RPMI7951 (cell line): ENCODE results near the gene ZNF284. TPM values are rescaled to one million over a fixed set of nuclear protein-coding genes. Genes with fewer than 3 reads are reported as not detected.
A peak's percentile ranks its signal among the peaks of the same experiment; 100 is the strongest.
"Not testable (repeated sequence)": the region's sequence is repeated elsewhere in the genome, so short reads cannot be mapped to it uniquely, and the experiment has no call there.

Experiments used
- DNase-seq: peaks from one replicate; pipeline ENCODE4 v3.0.0-alpha.2; 2012; ENCODE audit warnings: low read depth
- total RNA-seq: library from RNA; depleted of rRNA; stranded (reverse); fragments of >200 nt; shearing (Covaris generic); gene quantifications from 2 replicates; pipeline ENCODE4 v1.2.3, GENCODE V29; 2014; rRNA removed

Gene ZNF284
- total RNA-seq, 1 experiment from 2014 or later = 3.5 TPM

DNA sequence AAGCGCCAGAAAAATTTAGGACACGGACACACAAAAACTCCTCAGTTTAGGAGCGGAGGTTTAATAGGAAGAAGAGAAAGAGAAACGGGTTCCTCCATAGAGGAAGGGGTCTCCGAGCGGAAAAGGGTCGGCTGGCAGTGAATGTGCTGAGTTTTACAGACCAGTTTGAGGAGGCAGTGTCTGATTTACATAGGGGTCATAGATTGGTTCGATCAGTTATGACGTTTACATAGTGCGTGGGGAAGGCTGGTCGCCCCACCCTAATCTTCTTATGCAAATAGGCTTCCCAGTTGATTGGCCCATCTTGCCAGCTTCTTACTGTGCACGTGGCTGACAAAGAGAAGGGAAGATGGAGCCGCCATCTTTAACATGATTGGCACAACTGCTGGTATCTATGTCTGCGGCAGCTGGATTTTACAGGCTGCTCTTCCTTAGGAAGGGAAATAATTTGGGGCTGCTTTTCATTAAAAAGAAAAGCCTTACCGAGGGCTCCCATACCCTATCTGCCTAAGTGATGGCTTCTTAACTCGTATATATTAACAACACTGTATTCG lies 40.0 kb downstream of the ZNF284 start:
- DNase-seq = peak; percentile 75

DNA sequence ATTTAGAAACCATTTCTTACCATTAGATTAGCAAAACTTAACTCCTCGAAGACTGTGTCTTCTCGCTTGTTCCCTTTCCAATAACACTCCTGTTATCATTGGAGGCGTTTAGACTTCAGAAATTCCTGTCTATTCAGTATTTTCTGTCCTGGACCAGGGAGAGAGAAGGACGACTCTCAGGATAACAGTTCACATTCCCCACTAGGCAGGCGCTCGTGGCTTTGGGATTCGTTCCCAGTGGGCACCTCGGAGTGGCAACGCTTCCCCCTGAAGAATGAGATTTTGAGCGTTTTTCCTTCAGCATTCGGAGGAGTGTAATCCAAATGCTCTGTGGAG lies 40.8 kb downstream of the ZNF284 start:
- DNase-seq = no peak

GRCh38 chr19:44113138-44113783 lies 41.3 kb downstream of the ZNF284 start, which contains the start of gene ZNF225:
ZNF225 (plus strand) TSS chr19:44113399; CDS start chr19:44115828, 2,429 bp downstream.
- peak; percentile 99 for DNase-seq

GRCh38 chr19:44113784-44114390 lies 41.9 kb downstream of the ZNF284 start:
- no peak for DNase-seq

DNA sequence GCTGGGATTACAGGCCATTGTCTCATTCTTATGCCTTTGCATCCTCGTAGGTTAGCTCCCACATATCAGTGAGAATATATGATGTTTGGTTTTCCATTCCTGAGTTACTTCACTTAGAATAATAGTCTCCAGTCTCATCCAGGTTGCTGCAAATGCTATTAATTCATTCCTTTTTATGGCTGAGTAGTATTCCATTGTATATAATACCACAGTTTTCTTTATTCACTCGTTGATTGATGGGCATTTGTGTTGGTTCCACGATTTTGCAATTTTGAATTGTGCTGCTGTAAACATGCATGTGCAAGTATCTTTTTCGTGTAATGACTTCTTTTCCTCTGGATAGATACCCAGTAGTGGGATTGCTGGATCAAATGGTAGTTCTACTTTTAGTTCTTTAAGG lies 49.2 kb downstream of the ZNF284 start:
- DNase-seq = not testable (repeated sequence)

DNA sequence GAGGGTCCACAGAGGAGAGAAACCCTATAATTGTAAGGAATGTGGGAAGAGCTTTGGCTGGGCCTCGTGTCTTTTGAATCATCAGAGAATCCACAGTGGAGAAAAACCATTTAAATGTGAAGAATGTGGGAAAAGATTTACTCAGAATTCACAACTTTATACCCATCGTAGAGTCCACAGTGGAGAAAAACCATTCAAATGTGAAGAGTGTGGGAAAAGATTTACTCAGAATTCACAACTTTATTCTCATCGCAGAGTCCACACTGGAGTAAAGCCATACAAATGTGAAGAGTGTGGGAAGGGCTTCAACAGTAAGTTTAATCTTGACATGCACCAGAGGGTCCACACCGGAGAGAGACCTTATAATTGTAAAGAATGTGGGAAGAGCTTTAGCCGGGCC lies 60.0 kb downstream of the ZNF284 start:
- no peak for DNase-seq

Other genes starting within 250 kb of the ZNF284 start
- gene ZNF283, start 244.8 kb upstream of the ZNF284 start, total RNA-seq = 8.6 and 9.4 TPM in 2 replicates
- 1.2 and 1.4 TPM in 2 replicates for gene ZNF404, start 188.2 kb upstream of the ZNF284 start, total RNA-seq
- gene ZNF45, start 136.9 kb upstream of the ZNF284 start, total RNA-seq = 14.3 and 20.1 TPM in 2 replicates
- gene ZNF221, start 120.9 kb upstream of the ZNF284 start, total RNA-seq = 5.2 TPM in 2 replicates
- gene ZNF155, start 88.0 kb upstream of the ZNF284 start, total RNA-seq = 4.6 and 6.0 TPM in 2 replicates
- 4.8 and 5.0 TPM in 2 replicates for gene ZNF230, start 69.2 kb upstream of the ZNF284 start, total RNA-seq
- 4.8 and 6.2 TPM in 2 replicates for gene ZNF222, start 46.8 kb upstream of the ZNF284 start, total RNA-seq
- gene ZNF223, start 20.1 kb upstream of the ZNF284 start, total RNA-seq = 3.6 and 5.3 TPM in 2 replicates
- gene ZNF224, start 22.2 kb downstream of the ZNF284 start, total RNA-seq = 13.2 and 15.7 TPM in 2 replicates
- gene ZNF225, start 41.2 kb downstream of the ZNF284 start, total RNA-seq = 3.1 and 4.1 TPM in 2 replicates
- gene ZNF234, start 69.4 kb downstream of the ZNF284 start, total RNA-seq = 6.7 and 7.0 TPM in 2 replicates
- 31.1 and 32.9 TPM in 2 replicates for gene ZNF226, start 92.9 kb downstream of the ZNF284 start, total RNA-seq
- 18.6 and 23.3 TPM in 2 replicates for gene ZNF227, start 140.4 kb downstream of the ZNF284 start, total RNA-seq
- gene ZNF233, start 187.7 kb downstream of the ZNF284 start, total RNA-seq = 0.98 and 1.2 TPM in 2 replicates
- 4.5 and 5.0 TPM in 2 replicates for gene ZNF235, start 232.9 kb downstream of the ZNF284 start, total RNA-seq